GM12873 (cell line): ENCODE results near the gene LMX1B.

ENCODE experiments used
- CTCF ChIP-seq: IDR thresholded peaks from 2 replicates; pipeline ENCODE4 v1.5.1; 2012; ENCODE audit warnings: low read depth, mild to moderate bottlenecking, moderate library complexity, low read length, control low read depth; ENCODE audit not compliant: insufficient read depth; ENCODE audit errors: missing control alignments

LMX1B gene

GRCh38 chr9:126583144-126583760 lies 30.5 kb upstream of the LMX1B start:
- no peak for TF ChIP-seq CTCF

DNA sequence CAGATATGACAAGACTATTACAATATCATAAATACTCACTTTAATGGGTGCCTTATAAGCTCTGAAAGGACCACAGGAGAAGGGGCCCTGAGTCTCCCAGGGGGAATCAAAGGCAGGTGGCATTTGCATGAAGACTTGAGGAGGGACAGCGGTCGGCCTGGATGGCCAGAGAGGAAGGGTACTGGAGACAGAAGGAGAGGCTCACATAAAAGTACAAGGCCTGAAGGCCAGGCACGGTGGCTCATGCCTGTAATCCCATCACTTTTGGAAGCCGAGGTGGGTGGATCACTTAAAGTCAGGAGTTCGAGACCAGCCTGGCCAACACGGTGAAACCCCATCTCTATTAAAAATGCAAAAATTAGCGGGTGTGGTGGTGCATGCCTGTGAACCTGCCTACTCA lies 29.1 kb upstream of the LMX1B start:
- TF ChIP-seq CTCF, result no peak

DNA sequence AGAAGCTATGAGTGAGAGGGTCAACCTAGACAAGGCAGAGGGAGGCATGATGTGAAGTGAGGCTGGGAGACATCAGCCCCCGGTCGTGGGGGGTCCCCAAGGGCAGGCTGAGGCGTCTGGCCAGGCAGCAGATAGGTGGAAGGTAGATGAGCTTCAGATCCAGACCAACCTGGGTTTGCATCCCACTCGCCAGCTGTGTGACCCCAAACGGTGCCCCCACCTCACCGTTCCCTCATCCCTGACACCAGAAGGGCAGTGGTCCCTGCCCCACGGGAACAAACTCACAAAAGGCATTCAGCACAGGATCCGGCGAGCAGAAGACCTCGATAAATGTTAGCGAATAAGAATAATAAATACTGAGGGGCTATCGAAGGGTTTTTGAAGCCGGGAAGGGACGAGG lies 27.5 kb upstream of the LMX1B start:
- no peak for TF ChIP-seq CTCF

GRCh38 chr9:126587187-126588185 lies 26.2 kb upstream of the LMX1B start:
- no peak for TF ChIP-seq CTCF

- no peak for TF ChIP-seq CTCF
Observed at GRCh38 chr9:126588491-126589168, 25.1 kb upstream of the LMX1B start.

DNA sequence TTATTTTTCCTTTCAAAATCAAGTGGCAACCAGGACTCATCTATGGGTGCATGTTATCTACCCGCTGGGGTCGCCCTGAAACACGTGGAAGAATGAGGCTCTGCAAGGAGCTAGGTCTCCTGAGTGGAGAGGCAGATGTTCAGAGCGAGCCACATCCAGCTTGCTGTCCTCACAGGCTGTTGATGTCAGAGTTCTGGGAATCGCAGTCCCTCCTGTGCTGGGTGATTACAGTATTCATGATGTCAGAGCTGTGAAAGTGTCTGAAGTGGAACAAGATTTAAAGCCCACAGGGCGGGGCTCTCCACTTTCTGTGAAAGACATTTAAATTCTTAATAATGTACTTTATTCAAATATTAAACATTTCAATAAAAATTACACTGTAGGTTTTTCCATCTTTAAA lies 24.4 kb upstream of the LMX1B start:
- TF ChIP-seq CTCF, result no peak

DNA sequence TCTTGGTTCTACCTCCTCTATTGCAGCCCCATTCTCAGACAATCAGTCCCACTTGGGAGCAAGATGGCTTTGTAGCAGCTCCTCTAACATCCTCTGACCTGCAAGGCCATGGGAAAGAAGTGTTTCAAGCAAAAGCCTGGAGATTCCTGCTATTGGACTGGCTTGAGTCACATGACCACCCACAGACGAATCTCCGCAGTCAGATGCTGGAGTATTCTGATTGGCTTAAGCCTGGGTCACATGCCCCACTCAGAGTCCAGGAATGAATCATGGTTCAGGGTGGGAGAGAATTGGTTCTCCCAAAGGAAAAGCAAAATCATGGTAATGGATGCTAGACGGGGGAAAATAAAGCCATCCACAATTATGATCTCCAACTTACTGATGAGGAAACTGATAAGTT lies 22.6 kb upstream of the LMX1B start:
- no peak for TF ChIP-seq CTCF
